ENCODE measurements around the gene RBM5.
"Not testable (repeated sequence)": the region's sequence is repeated elsewhere in the genome, so short reads cannot be mapped to it uniquely, and the experiment has no call there.

Gene RBM5

GRCh38 chr3:50088725-50089608 lies at the start of gene RBM5:
TSS of gene RBM5 (plus strand) at chr3:50088919. CDS start at chr3:50090435, 1,516 bp downstream.
- DNase-seq (ENCODE audit: low spot score) = peak; percentile 99

DNA sequence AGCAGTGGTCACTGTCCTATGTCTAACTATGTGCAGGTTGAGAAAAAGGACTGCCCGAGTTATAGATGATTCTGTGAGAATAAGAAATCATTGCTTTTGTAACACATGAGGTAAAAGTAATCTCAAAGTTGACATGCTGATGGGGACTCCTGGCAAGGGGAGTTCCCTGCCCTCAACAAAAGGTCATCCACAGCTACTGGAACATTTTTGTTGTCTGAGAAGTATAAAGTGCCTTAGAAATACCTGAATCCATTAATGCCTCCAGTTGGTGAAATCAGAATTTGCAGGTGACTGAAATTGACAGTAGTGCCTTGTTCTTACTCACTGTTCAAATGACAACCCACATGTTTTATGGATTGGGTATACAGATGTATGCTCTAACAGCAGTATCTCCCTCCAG lies 43.7 kb upstream of the RBM5 start:
- DNase-seq (ENCODE audit: low spot score) = no peak

GRCh38 chr3:50047426-50047825 lies 41.3 kb upstream of the RBM5 start:
- DNase-seq (ENCODE audit: low spot score) = no peak

DNA sequence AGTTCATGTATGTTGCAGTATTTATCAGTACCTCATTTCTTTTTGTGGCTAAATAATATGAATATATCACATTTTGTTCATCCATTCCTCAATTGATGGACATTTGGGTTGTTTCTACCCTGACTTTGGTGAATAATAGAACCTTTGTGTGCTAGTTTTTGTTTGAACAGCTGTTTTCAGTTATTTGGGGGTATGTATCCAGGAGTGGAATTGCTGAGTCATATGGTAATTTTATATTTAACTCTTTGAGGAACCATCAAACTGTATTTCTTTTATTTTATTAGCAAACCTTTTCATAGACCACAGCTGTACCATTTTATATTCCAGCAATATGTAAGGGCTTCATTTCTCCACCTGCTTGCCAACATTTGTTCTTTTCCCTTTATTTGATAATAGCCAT lies 38.4 kb upstream of the RBM5 start:
- no peak for DNase-seq (ENCODE audit: low spot score)

- no peak for DNase-seq (ENCODE audit: low spot score)
Observed at GRCh38 chr3:50057756-50058155, 31.0 kb upstream of the RBM5 start.

GRCh38 chr3:50068134-50068533 lies 20.6 kb upstream of the RBM5 start:
- no peak for DNase-seq (ENCODE audit: low spot score)

DNA sequence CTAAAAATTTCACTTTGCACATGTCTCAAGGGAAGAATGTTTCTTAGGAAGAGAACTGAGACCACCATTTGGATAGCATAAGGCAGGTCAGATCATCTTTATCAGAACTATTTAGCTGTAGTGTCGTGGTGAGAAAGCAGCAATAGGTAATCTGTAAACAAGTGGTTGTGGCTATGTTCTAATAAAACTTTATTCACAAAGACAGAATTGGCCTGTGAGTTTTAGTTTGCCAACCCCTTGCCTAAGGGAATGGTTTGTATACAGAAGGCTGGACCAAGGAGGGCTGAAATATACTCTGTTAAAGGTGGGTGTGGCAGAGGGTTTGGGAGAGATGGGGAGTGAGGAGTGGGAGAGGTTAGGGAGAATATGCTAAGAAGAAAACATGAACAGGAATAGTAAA lies 10.6 kb upstream of the RBM5 start:
- DNase-seq (ENCODE audit: low spot score) = no peak

DNA sequence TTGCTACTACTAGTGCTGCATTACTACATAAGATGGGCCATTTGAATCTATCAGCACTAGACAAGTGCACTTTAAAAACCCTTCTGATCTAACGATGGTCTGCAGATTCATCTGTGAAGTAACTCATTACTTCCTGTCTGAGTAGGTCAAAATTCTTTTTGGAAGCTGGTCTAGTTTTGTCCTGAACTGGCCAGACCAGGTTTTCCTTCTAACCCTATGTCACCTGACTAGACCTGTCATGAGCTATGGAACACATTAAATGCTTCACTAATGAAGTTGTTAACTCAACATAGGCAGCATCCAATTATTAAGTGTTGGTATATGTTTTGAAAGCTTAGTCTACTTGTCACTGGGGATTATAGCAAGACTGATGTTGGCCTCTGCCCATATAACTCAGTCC lies 10.1 kb upstream of the RBM5 start:
- no peak for DNase-seq (ENCODE audit: low spot score)

GRCh38 chr3:50084951-50085350 lies 3.8 kb upstream of the RBM5 start:
- not testable (repeated sequence) for DNase-seq (ENCODE audit: low spot score)

- peak; percentile 50 for DNase-seq (ENCODE audit: low spot score)
Observed at GRCh38 chr3:50089609-50089945, 858 bp downstream of the RBM5 start.

DNA sequence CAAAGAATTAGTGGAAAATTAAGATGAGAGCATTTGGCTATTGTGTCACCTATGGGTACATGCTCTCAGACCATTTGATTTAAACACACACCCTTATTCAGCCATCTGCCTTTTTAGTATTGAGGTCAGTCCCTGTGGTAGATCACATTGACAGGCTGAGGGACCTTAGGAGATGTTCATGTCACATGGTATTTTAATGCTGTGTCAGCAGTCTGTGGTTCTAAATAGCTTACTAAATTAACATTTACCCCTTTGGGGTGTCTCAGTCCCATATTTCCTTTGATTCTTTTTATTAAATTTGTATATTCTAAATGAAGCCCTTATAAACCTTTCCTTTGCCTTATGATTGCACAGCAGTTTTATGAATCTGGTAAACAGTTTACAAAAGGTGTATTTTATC lies 2.3 kb downstream of the RBM5 start:
- no peak for DNase-seq (ENCODE audit: low spot score)

DNA sequence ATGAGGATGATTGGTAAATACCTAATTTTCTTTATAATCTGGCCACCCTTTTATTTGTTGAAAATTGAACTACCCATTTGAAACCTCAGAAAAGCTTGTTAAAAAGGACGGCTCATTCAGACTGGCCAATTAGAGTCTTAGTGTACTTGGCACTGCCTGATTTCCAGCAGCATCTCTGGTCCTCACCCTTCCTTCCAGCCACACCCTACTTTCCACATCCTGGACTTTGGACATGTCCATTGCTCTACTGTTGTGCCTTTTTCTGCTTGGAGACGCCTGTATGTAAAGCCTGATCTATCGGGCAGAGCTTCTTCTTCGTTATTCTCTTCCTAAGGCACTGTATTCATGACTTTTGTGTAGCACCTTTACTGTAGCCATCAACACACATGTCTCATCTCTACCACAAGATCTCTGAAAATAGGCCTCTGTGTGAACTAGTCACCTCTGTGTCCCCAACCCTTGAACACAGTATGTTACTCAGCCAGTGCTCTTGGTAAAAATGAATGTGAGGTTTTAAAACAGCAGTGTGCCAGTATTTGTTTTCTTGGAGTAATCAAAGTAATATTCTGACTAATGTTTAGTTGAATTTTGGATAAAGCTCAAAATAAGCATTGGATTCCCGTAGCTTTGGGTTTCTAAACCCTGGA lies 6.8 kb downstream of the RBM5 start:
- no peak for DNase-seq (ENCODE audit: low spot score)

DNA sequence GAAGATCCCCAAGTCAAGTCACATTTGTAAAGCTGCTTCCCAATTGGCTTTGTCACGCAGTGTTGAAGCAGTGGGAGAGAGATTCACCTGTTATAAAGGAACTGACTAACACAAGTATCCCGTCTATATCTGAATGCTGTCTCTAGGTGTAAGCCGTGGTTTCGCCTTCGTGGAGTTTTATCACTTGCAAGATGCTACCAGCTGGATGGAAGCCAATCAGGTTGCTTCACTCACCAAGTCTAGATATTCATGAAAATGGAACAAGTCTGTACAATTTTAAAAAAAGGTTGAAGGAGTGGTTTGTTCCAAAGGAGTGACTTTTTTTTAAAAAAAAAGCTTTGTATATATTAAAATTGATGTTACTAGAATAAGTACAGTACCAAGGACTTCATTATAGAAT lies 11.7 kb downstream of the RBM5 start:
- no peak for DNase-seq (ENCODE audit: low spot score)

DNA sequence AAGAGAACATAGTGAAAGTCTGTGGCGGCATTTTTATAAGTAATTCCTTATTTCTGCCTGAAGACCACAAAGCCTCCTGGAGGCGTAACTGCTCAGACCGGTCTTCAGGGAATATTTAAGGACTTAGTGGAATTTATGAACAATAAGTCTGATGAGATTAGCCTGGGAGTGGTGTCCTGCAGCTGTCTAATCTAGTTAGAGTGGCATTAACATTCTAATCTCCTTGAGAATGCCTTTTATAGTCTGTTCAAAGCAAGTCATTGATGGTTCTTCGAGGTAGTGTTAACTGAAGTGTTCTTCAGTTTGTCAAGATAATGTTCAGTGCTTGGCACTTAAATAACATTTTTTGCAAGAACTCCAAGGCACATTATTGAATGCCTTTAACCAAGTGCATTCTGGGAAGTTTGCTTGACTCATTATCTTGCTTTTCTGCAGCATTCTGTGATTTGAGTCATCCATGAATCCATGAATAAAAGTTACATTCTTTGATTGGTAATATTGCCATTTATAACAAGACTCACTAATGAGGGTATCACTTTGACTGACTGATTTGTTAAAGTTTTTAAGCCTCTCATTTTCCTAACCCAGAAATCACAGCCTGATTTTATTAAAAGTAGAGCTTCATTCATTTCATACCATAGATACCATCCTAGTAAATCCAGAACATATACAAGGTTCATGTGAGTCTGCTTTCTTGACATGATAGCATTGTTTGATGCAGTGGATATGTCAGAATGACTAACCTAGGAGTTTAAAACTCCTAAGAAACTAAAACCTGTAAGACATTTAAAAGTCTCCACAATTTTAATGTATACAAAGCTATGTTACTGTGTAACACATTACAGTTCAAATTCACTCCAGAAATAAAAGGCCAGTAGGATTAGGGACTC lies 12.5 kb downstream of the RBM5 start:
- no peak for DNase-seq (ENCODE audit: low spot score)

DNA sequence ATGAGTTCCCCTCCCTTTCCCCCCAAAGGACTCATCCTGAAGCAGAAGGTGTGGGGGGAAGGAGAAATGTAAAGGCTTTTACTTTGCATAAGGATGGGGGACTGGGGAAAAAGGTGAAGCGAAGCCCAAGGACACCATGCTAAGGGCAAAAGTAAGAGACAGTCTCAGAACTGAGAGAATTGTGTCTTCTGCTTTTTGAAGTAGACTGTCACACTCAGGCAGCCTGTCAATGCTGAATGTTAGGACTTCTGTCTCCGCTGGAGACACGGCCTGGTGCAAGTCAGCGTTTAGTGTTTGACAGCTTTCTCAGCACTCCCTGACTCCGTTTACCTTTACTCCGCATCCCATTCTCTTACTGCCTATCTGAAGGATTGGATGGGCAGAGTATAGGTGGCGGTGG lies 13.8 kb downstream of the RBM5 start:
- DNase-seq (ENCODE audit: low spot score) = no peak

DNA sequence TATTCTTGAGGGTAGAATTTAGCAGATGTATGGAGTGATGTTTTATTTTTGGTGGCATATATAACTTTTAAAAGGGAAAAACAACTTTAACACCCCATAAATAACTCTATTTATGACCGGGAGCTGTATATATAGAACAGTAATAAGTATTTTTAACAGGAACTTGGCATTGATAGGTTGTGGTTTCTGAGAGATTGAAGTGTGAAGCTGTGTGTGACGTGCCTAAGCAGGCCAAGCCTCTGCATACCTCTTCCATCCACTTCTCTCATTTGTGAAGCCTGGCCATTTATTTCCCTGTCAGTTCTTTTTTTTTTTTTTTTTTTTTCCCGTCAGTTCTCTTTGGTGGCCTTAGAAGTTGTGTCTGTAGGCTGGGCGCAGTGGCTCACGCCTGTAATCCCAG lies 23.0 kb downstream of the RBM5 start:
- DNase-seq (ENCODE audit: low spot score) = no peak

- DNase-seq (ENCODE audit: low spot score) = no peak
Observed at GRCh38 chr3:50112462-50112861, 23.7 kb downstream of the RBM5 start.

DNA sequence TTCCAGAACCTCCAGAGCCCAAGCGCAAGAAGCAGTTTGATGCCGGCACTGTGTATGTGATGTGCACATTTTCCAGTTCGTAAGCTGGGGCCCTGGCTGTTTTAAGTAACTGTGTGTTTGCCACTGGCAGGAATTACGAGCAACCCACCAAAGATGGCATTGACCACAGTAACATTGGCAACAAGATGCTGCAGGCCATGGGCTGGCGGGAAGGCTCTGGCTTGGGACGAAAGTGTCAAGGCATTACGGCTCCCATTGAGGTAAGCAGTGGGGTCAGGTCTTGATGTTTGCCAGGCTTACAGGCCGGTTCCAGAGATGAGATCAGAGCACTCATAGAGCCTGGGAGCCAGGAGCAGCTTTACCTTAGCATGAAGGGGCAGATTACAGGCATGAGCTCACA lies 28.4 kb downstream of the RBM5 start:
- no peak for DNase-seq (ENCODE audit: low spot score)

GRCh38 chr3:50118237-50118636 lies 29.5 kb downstream of the RBM5 start:
- no peak for DNase-seq (ENCODE audit: low spot score)

DNA sequence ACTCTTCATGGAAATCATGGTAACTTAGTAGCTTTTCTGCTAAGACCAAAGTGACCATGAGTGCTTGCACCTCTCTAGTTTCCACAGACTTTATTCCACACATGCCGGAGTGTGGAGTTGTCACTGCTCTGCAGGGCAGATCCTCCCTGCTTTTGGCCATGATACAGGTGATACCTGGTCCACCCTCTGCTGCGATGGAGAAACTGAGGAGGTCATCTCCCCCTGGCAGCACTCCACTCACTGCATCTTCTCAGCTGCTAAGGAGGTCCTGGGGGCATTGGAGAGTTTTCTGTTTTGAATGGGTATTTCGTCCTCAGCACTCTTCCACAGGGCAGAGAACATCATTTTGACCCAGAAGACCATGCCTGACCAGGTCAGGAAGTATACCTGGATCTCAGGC lies 31.1 kb downstream of the RBM5 start:
- DNase-seq (ENCODE audit: low spot score) = no peak

DNA sequence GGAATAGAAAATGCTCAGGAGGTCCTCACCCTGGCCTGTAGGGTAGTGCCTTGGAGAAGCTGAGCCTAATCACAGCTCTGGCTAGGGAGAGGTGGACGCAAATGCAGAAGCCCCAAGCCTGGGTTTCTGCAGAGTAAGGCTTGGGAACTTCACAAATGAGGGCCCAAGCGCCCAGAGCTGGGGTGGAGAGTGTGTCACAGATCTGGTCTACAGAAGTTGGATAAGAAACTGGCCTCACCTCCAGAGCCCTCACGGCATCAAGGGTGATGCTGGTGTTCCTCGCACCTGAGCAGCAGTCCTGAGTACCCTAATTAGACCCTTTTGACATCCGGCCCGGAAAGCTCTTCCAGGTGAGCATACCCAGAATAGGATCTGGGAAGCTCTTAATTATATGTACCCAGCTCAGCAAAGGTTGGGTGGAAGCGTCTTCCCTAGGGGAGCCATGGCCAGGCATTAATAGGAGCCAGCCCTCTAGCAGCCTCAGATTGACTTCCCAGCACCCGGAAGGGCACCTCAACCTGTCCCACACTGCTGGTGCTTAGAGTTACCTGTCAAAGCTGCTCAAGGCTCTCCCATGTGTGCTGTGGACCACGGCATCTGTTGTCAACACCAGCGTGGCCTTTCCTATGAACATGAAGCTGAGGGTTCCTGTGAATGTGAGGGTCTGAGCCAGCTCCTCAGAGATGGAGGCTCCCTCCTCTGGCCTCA lies 31.8 kb downstream of the RBM5 start:
- DNase-seq (ENCODE audit: low spot score) = no peak

All from iPS-NIHi11 (cell line).